ENCODE results near the gene CLIP2.

DNA sequence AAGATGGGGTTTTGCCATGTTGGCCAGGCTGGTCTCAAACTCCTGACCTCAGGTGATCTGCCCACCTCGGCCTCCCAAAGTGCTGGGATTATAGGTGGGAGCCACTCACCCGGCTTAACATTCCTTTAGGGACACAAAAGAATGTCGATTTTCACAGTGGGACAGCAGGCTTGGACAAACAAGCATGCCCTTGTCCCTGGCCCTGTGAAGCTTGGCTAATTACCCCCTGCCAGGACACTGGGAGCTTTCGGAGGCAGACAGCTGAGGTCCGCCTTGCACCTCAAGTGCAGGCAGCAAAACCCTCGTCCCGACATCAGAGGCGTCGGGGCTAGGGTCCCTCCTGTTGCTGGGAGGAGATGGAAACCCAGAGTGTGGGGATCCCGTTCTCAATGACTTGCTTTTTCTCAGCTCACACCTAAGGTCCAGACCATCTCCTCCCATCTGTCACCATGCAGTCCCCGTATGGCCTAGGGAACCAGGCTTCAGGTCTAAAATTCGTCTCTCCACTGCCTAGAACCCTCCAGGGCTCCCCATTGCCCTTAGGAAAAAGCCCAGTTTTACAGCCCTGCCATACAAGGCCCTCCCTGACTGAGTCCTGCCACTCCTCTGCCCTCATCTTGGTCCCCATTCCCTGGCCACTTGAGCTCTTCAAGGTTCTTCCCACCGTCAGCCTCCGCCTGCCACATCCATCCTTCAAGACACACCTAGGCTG is 6.3 kb upstream of the CLIP2 start:
- TF ChIP-seq NFRKB (IDR thresholded peaks at IDR 0.05) = no peak
- no peak for TF ChIP-seq FOXM1 (IDR thresholded peaks at IDR 0.05; ENCODE audit: borderline replicate concordance)
- no peak for TF ChIP-seq SP1 (IDR thresholded peaks at IDR 0.05)
- TF ChIP-seq ZNF384 (IDR thresholded peaks at IDR 0.05) = no peak
- TF ChIP-seq FOXA1 (IDR thresholded peaks at IDR 0.05) = no peak
- no peak for TF ChIP-seq L3MBTL2 (conservative IDR thresholded peaks at IDR 0.05)

Measured in HEK293T (cell line).